Keratinocyte (primary cell): Measurements from ENCODE around the gene GCH1. TPM values are rescaled to one million over a fixed set of nuclear protein-coding genes. Genes with fewer than 3 reads are reported as not detected.

Experiments used
- DNase-seq: peaks from one replicate; pipeline ENCODE4 v3.0.0-alpha.2; 2011; ENCODE audit warnings: low read depth, missing footprints, low spot score
- FAIRE-seq: peaks from 2 replicates; lab custom pipeline; 2011; peaks lifted over from hg19 to GRCh38; lab: Jason Lieb, UNC
- H2AFZ ChIP-seq: 2 replicates; pipeline ENCODE4 v1.6.0; 2012; ENCODE audit warnings: low read length, control low read depth, inconsistent platforms; ENCODE audit not compliant: control insufficient read depth
- H3K27ac ChIP-seq: 2 replicates; pipeline ENCODE4 v1.5.1; 2011; ENCODE audit warnings: low read length; ENCODE audit not compliant: control insufficient read depth, insufficient read depth
- H3K27me3 ChIP-seq: 3 replicates; pipeline ENCODE4 v1.6.0; 2011; ENCODE audit warnings: low read length; ENCODE audit not compliant: control insufficient read depth, insufficient read depth; ENCODE audit errors: extremely low read depth
- H3K36me3 ChIP-seq, 2 experiments: 2 replicates in 1 of 2; 3 replicates in 1 of 2; pipeline ENCODE4 v1.5.1; 2011; ENCODE audit warnings: low read length in 2 of 2, mild to moderate bottlenecking in 1 of 2; ENCODE audit not compliant: control insufficient read depth in 2 of 2, insufficient read depth in 2 of 2; ENCODE audit errors: extremely low read depth in 1 of 2
- H3K4me1 ChIP-seq: 3 replicates; pipeline ENCODE4 v1.5.1; 2011; ENCODE audit warnings: low read length; ENCODE audit not compliant: control insufficient read depth, insufficient read depth; ENCODE audit errors: extremely low read depth
- H3K4me2 ChIP-seq: 3 replicates; pipeline ENCODE4 v1.6.0; 2011; ENCODE audit warnings: low read depth, low read length; ENCODE audit not compliant: control insufficient read depth, insufficient read depth; ENCODE audit errors: extremely low read depth
- H3K4me3 ChIP-seq, 3 experiments: fragments of 200-600 bp in 1 of 3; sonication (generic) in 1 of 3; 2 replicates in 2 of 3; 3 replicates in 1 of 3; pipeline ENCODE4 v1.5.1; 2011 to 2016; ENCODE audit warnings: low read length in 3 of 3, mild to moderate bottlenecking in 3 of 3, control low read depth in 2 of 3, inconsistent platforms in 1 of 3, low read depth in 1 of 3, mixed read lengths in 1 of 3, mixed run types in 1 of 3, moderate library complexity in 1 of 3; ENCODE audit not compliant: control insufficient read depth in 2 of 3, insufficient read depth in 2 of 3; ENCODE audit errors: extremely low read depth in 1 of 3
- H3K79me2 ChIP-seq: 2 replicates; pipeline ENCODE4 v1.6.0; 2012; ENCODE audit warnings: low read length; ENCODE audit not compliant: control insufficient read depth, insufficient read depth
- H3K9ac ChIP-seq: 3 replicates; pipeline ENCODE4 v1.6.0; 2011; ENCODE audit warnings: low read length; ENCODE audit not compliant: control insufficient read depth, insufficient read depth; ENCODE audit errors: extremely low read depth
- H3K9me1 ChIP-seq: 3 replicates; pipeline ENCODE4 v1.6.0; 2011; ENCODE audit warnings: low read length; ENCODE audit not compliant: control insufficient read depth, insufficient read depth; ENCODE audit errors: extremely low read depth
- H3K9me3 ChIP-seq: 2 replicates; pipeline ENCODE4 v1.5.1; 2012; ENCODE audit warnings: low read depth, low read length; ENCODE audit not compliant: control insufficient read depth
- H4K20me1 ChIP-seq: 3 replicates; pipeline ENCODE4 v1.6.0; 2011; ENCODE audit warnings: low read length; ENCODE audit not compliant: control insufficient read depth, insufficient read depth; ENCODE audit errors: extremely low read depth
- EZH2 ChIP-seq: IDR thresholded peaks from one replicate; pipeline ENCODE4 v1.6.1; 2012; ENCODE audit warnings: inconsistent platforms, mild to moderate bottlenecking, low read length, moderate library complexity
- dilution Hi-C: fragments of 300-500 bp; cut with MboI; formaldehyde crosslinking; loops from one replicate; pipeline ENCODE4 v1.7.0; 2020; ENCODE audit warnings: low sequenced_read_pairs; ENCODE audit not compliant: extremely low pct_ligation_motif_present
- polyA plus RNA-seq, 5 experiments: library from polyadenylated mRNA; depleted of rRNA in 3 of 5; stranded (reverse) in 3 of 5; stranded (forward) in 1 of 5; unstranded in 1 of 5; fragments of >200 nt; gene quantifications; 1 replicate in 1 of 5; 2 replicates in 3 of 5; 3 replicates in 1 of 5; pipeline versions ENCODE4 v1.2.1 to v1.2.3, GENCODE V29; 2011 to 2012; ENCODE audit warnings: missing spikeins in 2 of 5, low read depth in 1 of 5, low replicate concordance in 1 of 5
- TF ChIP-seq, protein P1 (sequence below), 3 experiments: IDR thresholded peaks in 1 of 3; conservative IDR thresholded peaks in 1 of 3; optimal IDR thresholded peaks in 1 of 3; 2 replicates in 2 of 3; 3 replicates in 1 of 3; pipeline versions ENCODE3 to v1.5.1; 2011; ENCODE audit warnings: low read length in 3 of 3, mild to moderate bottlenecking in 3 of 3, moderate library complexity in 2 of 3, control low read depth in 1 of 3, inconsistent platforms in 1 of 3; ENCODE audit not compliant: insufficient read depth in 2 of 3; ENCODE audit errors: extremely low read depth in 1 of 3

The GCH1 gene
- polyA plus RNA-seq, 1 donor (not counting 4 experiments of a cell fraction or from before 2014, with no cell fraction given): 3.4 TPM

DNA sequence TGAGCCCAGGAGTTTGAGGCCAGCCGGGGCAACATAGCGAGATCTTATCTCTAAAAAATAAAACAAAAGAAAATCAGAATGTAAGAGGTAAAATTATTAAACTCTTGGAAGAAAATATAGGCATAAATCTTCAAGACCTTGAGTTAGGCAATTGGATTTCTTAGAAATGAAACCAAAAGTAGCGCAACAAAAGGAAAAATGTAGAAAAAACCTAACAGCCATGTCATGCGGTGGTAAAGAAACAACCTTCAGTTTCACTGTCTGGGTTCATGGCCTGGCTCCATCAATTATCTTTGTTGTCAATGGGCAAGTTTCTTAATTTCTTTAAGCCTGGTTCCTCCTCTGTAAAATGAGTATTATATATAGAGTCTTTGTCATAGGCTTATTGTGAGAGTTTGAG is 5.6 kb upstream of the GCH1 start:
- Histone ChIP-seq H3K4me2 (no peak overlapping the region), H4K20me1 (no peaks in the 10 kb centered on the region), H3K9me1 (no peaks in the 10 kb centered on the region), H3K9me3 (no peaks in the 10 kb centered on the region), H3K9ac (no peak overlapping the region), H3K79me2 (no peaks in the 10 kb centered on the region), H3K4me1 (peaks cover under 1% of the 10 kb centered on the region), H2AFZ (no peak overlapping the region), H3K4me3 (no peak overlapping the region), H3K36me3 (no peaks in the 10 kb centered on the region), H3K27me3 (no peaks in the 10 kb centered on the region), H3K27ac (no peak overlapping the region)
- dilution Hi-C loops: no loop called here
- FAIRE-seq: no peak
- no peak for DNase-seq
- TF ChIP-seq, protein P1, sequence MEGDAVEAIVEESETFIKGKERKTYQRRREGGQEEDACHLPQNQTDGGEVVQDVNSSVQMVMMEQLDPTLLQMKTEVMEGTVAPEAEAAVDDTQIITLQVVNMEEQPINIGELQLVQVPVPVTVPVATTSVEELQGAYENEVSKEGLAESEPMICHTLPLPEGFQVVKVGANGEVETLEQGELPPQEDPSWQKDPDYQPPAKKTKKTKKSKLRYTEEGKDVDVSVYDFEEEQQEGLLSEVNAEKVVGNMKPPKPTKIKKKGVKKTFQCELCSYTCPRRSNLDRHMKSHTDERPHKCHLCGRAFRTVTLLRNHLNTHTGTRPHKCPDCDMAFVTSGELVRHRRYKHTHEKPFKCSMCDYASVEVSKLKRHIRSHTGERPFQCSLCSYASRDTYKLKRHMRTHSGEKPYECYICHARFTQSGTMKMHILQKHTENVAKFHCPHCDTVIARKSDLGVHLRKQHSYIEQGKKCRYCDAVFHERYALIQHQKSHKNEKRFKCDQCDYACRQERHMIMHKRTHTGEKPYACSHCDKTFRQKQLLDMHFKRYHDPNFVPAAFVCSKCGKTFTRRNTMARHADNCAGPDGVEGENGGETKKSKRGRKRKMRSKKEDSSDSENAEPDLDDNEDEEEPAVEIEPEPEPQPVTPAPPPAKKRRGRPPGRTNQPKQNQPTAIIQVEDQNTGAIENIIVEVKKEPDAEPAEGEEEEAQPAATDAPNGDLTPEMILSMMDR (optimal IDR thresholded peaks at IDR 0.05 in 1 of 3, IDR thresholded peaks at IDR 0.05 in 1 of 3, conservative IDR thresholded peaks at IDR 0.05 in 1 of 3; ENCODE audit: extremely low read depth in 1 of 3, insufficient read depth in 2 of 3, low read length in 3 of 3): no peak
- no peak for TF ChIP-seq EZH2

DNA sequence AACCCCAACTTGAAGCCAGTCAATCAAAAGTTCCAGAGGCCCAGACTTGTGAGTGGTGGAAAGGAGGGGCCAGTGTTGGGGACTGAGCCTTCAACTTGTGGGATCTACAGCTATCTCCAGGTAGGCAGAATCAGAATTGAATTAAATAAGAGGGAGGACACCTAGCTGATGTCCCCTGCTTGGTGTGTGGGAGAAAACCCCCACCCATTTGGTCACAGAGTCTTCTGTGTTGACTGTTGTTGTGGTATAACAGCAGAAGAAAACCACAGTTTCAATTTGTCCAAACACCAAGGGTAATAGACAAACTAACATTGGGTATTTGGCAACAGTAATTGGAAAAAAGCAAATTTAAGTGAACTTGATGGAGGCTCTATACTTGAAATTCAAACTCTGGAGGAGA is 3.4 kb upstream of the GCH1 start:
- Histone ChIP-seq H3K9ac (no peak overlapping the region), H3K4me2 (no peak overlapping the region), H3K4me1 (peaks cover 5% of the 10 kb centered on the region), H3K9me3 (no peaks in the 10 kb centered on the region), H2AFZ (no peak overlapping the region), H3K27ac (no peak overlapping the region), H3K4me3 (no peak overlapping the region), H3K9me1 (no peaks in the 10 kb centered on the region), H3K36me3 (no peaks in the 10 kb centered on the region), H3K27me3 (no peaks in the 10 kb centered on the region), H3K79me2 (no peaks in the 10 kb centered on the region), H4K20me1 (no peaks in the 10 kb centered on the region)
- DNase-seq (no peak), FAIRE-seq (no peak)
- no peak for TF ChIP-seq EZH2
- TF ChIP-seq, protein P1 (optimal IDR thresholded peaks at IDR 0.05 in 1 of 3, IDR thresholded peaks at IDR 0.05 in 1 of 3, conservative IDR thresholded peaks at IDR 0.05 in 1 of 3; ENCODE audit: extremely low read depth in 1 of 3, insufficient read depth in 2 of 3, low read length in 3 of 3): no peak
- dilution Hi-C loops: no loop called here
